ENCODE measurements around the gene SLC20A1.

- TF ChIP-seq CTCF (IDR thresholded peaks at IDR 0.05) = no peak
- no peak for TF ChIP-seq POLR2A (IDR thresholded peaks at IDR 0.05)
Measured at GRCh38 chr2:112640467-112640799, 5.3 kb upstream of the SLC20A1 start.

Data from lower leg skin (tissue), 3 donors.